ENCODE measurements around the gene DZIP1L.
"Not testable (repeated sequence)": the region's sequence is repeated elsewhere in the genome, so short reads cannot be mapped to it uniquely, and the experiment has no call there.

The DZIP1L gene

GRCh38 chr3:138114988-138115971, at the start of gene DZIP1L:
Gene DZIP1L, minus strand, starts transcription at chr3:138115608. Its CDS starts 11,637 bp downstream, at chr3:138103971.
- FAIRE-seq, result no peak

- FAIRE-seq, result no peak
Measured at GRCh38 chr3:138165061-138165460, 49.7 kb upstream of the DZIP1L start.

GRCh38 chr3:138157743-138158142, 42.3 kb upstream of the DZIP1L start:
- FAIRE-seq, result no peak

- no peak for FAIRE-seq
Measured at GRCh38 chr3:138154534-138154933, 39.1 kb upstream of the DZIP1L start.

GRCh38 chr3:138148503-138148902, 33.1 kb upstream of the DZIP1L start:
- no peak for FAIRE-seq

GRCh38 chr3:138142181-138142580, 26.8 kb upstream of the DZIP1L start:
- FAIRE-seq, result not testable (repeated sequence)

GRCh38 chr3:138140940-138141339, 25.5 kb upstream of the DZIP1L start:
- FAIRE-seq, result no peak

GRCh38 chr3:138139691-138140090, 24.3 kb upstream of the DZIP1L start:
- no peak for FAIRE-seq

GRCh38 chr3:138137861-138138260, 22.5 kb upstream of the DZIP1L start:
- no peak for FAIRE-seq

GRCh38 chr3:138136201-138136600, 20.8 kb upstream of the DZIP1L start:
- no peak for FAIRE-seq

GRCh38 chr3:138135833-138136194, 20.4 kb upstream of the DZIP1L start:
- FAIRE-seq, result no peak

- no peak for FAIRE-seq
Measured at GRCh38 chr3:138135146-138135832, 19.9 kb upstream of the DZIP1L start.

- no peak for FAIRE-seq
Measured at GRCh38 chr3:138132239-138132638, 16.8 kb upstream of the DZIP1L start, which contains the start of gene A4GNT. Gene A4GNT, minus strand, starts transcription at chr3:138132390. Its CDS starts 1,134 bp downstream, at chr3:138131256.

GRCh38 chr3:138127636-138128365, 12.4 kb upstream of the DZIP1L start:
- no peak for FAIRE-seq

GRCh38 chr3:138125548-138126221, 10.3 kb upstream of the DZIP1L start:
- FAIRE-seq, result no peak

GRCh38 chr3:138124706-138125355, 9.4 kb upstream of the DZIP1L start:
- FAIRE-seq, result no peak

GRCh38 chr3:138124188-138124587, 8.8 kb upstream of the DZIP1L start:
- FAIRE-seq, result no peak

GRCh38 chr3:138119423-138119766, 4.0 kb upstream of the DZIP1L start:
- no peak for FAIRE-seq

GRCh38 chr3:138118612-138119422, 3.4 kb upstream of the DZIP1L start:
- no peak for FAIRE-seq

GRCh38 chr3:138114431-138114918, 933 bp downstream of the DZIP1L start:
- FAIRE-seq, result no peak

- no peak for FAIRE-seq
Measured at GRCh38 chr3:138113326-138113725, 2.1 kb downstream of the DZIP1L start.

All from A204.1 (cell line).